ENCODE measurements around the gene CHPF.

Gene CHPF

GRCh38 chr2:219543596-219544358, at the start of gene CHPF, which contains the start of gene TMEM198:
Gene CHPF, minus strand, starts transcription at chr2:219543809. Its CDS starts 271 bp downstream, at chr2:219543538.
Gene TMEM198, plus strand, starts transcription at chr2:219544028. Its CDS starts 700 bp downstream, at chr2:219544728.
- DNase-seq (ENCODE audit: low read depth in 1 of 2, low spot score in 1 of 2): peak; percentile 93 to 98
- in situ Hi-C loops (cut with HindIII; ENCODE audit: low pct_unique_long_range_greater_than_20kb, low sequenced_read_pairs): no loop called here
- TF ChIP-seq JUND (IDR thresholded peaks at IDR 0.05; ENCODE audit: low read depth): no peak

GRCh38 chr2:219593154-219593553, 49.5 kb upstream of the CHPF start:
- in situ Hi-C loops (cut with HindIII; ENCODE audit: low pct_unique_long_range_greater_than_20kb, low sequenced_read_pairs): no loop called here
- DNase-seq (ENCODE audit: low read depth in 1 of 2, low spot score in 1 of 2): no peak
- no peak for TF ChIP-seq JUND (IDR thresholded peaks at IDR 0.05; ENCODE audit: low read depth)

GRCh38 chr2:219592736-219593135, 49.1 kb upstream of the CHPF start:
- DNase-seq (ENCODE audit: low read depth in 1 of 2, low spot score in 1 of 2): no peak
- in situ Hi-C loops (cut with HindIII; ENCODE audit: low pct_unique_long_range_greater_than_20kb, low sequenced_read_pairs): no loop called here
- TF ChIP-seq JUND (IDR thresholded peaks at IDR 0.05; ENCODE audit: low read depth): no peak

GRCh38 chr2:219591091-219591490, 47.5 kb upstream of the CHPF start:
- DNase-seq (ENCODE audit: low read depth in 1 of 2, low spot score in 1 of 2): no peak
- in situ Hi-C loops (cut with HindIII; ENCODE audit: low pct_unique_long_range_greater_than_20kb, low sequenced_read_pairs): no loop called here
- TF ChIP-seq JUND (IDR thresholded peaks at IDR 0.05; ENCODE audit: low read depth): no peak

- in situ Hi-C loops (cut with HindIII; ENCODE audit: low pct_unique_long_range_greater_than_20kb, low sequenced_read_pairs): no loop called here
These were observed 37.7 kb upstream of the CHPF start for GRCh38 chr2:219581346-219581745.

GRCh38 chr2:219578811-219579613, 35.4 kb upstream of the CHPF start:
- in situ Hi-C loops (cut with HindIII; ENCODE audit: low pct_unique_long_range_greater_than_20kb, low sequenced_read_pairs): no loop called here
- DNase-seq (ENCODE audit: low read depth in 1 of 2, low spot score in 1 of 2): no peak
- no peak for TF ChIP-seq JUND (IDR thresholded peaks at IDR 0.05; ENCODE audit: low read depth)

More at GRCh38 chr2:219581346-219581745, 37.7 kb upstream of the CHPF start:
- no peak for DNase-seq (ENCODE audit: low read depth in 1 of 2, low spot score in 1 of 2)
- no peak for TF ChIP-seq JUND (IDR thresholded peaks at IDR 0.05; ENCODE audit: low read depth)

GRCh38 chr2:219576505-219577388, 33.1 kb upstream of the CHPF start:
- in situ Hi-C loops (cut with HindIII; ENCODE audit: low pct_unique_long_range_greater_than_20kb, low sequenced_read_pairs): no loop called here
- TF ChIP-seq JUND (IDR thresholded peaks at IDR 0.05; ENCODE audit: low read depth): no peak
- DNase-seq (ENCODE audit: low read depth in 1 of 2, low spot score in 1 of 2): peak in 1 of 2 experiments; percentile 32

GRCh38 chr2:219575566-219576504, 32.2 kb upstream of the CHPF start:
- DNase-seq (ENCODE audit: low read depth in 1 of 2, low spot score in 1 of 2): no peak
- TF ChIP-seq JUND (IDR thresholded peaks at IDR 0.05; ENCODE audit: low read depth): no peak
- in situ Hi-C loops (cut with HindIII; ENCODE audit: low pct_unique_long_range_greater_than_20kb, low sequenced_read_pairs): no loop called here

GRCh38 chr2:219574484-219575311, 31.1 kb upstream of the CHPF start:
- no peak for TF ChIP-seq JUND (IDR thresholded peaks at IDR 0.05; ENCODE audit: low read depth)
- in situ Hi-C loops (cut with HindIII; ENCODE audit: low pct_unique_long_range_greater_than_20kb, low sequenced_read_pairs): no loop called here
- DNase-seq (ENCODE audit: low read depth in 1 of 2, low spot score in 1 of 2): no peak

- TF ChIP-seq JUND (IDR thresholded peaks at IDR 0.05; ENCODE audit: low read depth): no peak
- in situ Hi-C loops (cut with HindIII; ENCODE audit: low pct_unique_long_range_greater_than_20kb, low sequenced_read_pairs): no loop called here
- DNase-seq (ENCODE audit: low read depth in 1 of 2, low spot score in 1 of 2): no peak
These were observed 29.6 kb upstream of the CHPF start for GRCh38 chr2:219573166-219573565.
